ENCODE data around the gene MACROH2A2. TPM values are rescaled to one million over a fixed set of nuclear protein-coding genes. Genes with fewer than 3 reads are reported as not detected.

MACROH2A2 gene
- total and polyA plus RNA-seq, 2 donors (not counting 1 experiment from before 2014, with no cell fraction given), result not detected

GRCh38 chr10:70147259-70147625, 94.6 kb downstream of the MACROH2A2 start:
- Histone ChIP-seq H3K4me3 (ENCODE audit: control extremely low read depth in 1 of 5, extremely low read depth in 1 of 5, insufficient read depth in 1 of 5, low read depth in 2 of 5, low read length in 4 of 5) (peak overlapping the region in 2 of 5 experiments; percentile 81 to 88), H3K9ac (ENCODE audit: low read length) (peak overlapping the region; percentile 78), H3K4me1 (ENCODE audit: control insufficient read depth in 2 of 2, insufficient read depth in 2 of 2, low read length in 2 of 2) (peaks cover 14 to 22% of the 10 kb centered on the region in 2 donors), H2AFZ (ENCODE audit: insufficient read depth, low read depth, low read length, poor library complexity, severe bottlenecking) (peak overlapping the region; percentile 91), H3K27ac (ENCODE audit: low read length in 2 of 2) (peak overlapping the region; percentile 84 to 93), H3K27me3 (replicated peaks in 1 of 4; ENCODE audit: control extremely low read depth in 1 of 4, control insufficient read depth in 3 of 4, insufficient read depth in 4 of 4, low read length in 3 of 4) (no peaks in the 10 kb centered on the region), H3K36me3 (replicated peaks in 1 of 2; ENCODE audit: control extremely low read depth in 1 of 2, control insufficient read depth in 1 of 2, extremely low read depth in 1 of 2, insufficient read depth in 2 of 2, low read length in 1 of 2) (peaks cover 0 to 31% of the 10 kb centered on the region in 2 experiments), H3K79me2 (ENCODE audit: control insufficient read depth, insufficient read depth, low read length) (peaks cover 39% of the 10 kb centered on the region), H3K9me3 (ENCODE audit: control extremely low read depth in 1 of 3, control insufficient read depth in 2 of 3, insufficient read depth in 1 of 3, low read length in 2 of 3) (no peaks in the 10 kb centered on the region), H4K20me1 (ENCODE audit: control insufficient read depth, insufficient read depth, low read length, poor library complexity, severe bottlenecking) (peaks cover 28% of the 10 kb centered on the region), H3K4me2 (replicated peaks; ENCODE audit: low read depth, low read length, poor library complexity, severe bottlenecking) (peak overlapping the region; percentile 89)
- peak overlapping the region; percentile 37 for H3K27ac Mint-ChIP-seq
- ATAC-seq (ENCODE audit: low read depth) (no peak), DNase-seq (no peak)
- CTCF ChIA-PET, result interaction anchor here (0.6 to 6.4 kb wide), 12 partner anchors 10 to 654 kb away, joined by 3 to 131 read pairs (median 6); partner anchors contain the start of genes EIF4EBP2, PPA1 and SAR1A
- POLR2A ChIA-PET, result interaction anchor here (2.8 kb wide), 1 partner anchor 23 kb away, joined by 35 read pairs; the partner anchor contains the start of gene SAR1A
- no peak for TF ChIP-seq CTCF (IDR thresholded peaks at IDR 0.05)
- no peak for TF ChIP-seq EZH2 (IDR thresholded peaks at IDR 0.05; ENCODE audit: borderline replicate concordance, insufficient read depth, low read depth, low read length, poor library complexity, severe bottlenecking)
- peaks cover 32% of the 10 kb centered on the region for H3K4me1 Mint-ChIP-seq
- H3K9me3 Mint-ChIP-seq (ENCODE audit: insufficient read depth), result no peaks in the 10 kb centered on the region
- 42% methylated on average over 2 of the region's 2 CpGs for WGBS (ENCODE audit: insufficient coverage)
- intact Hi-C loops (cut with micrococcal nuclease), result loop anchor here (2.0 to 10.0 kb wide), 8 partner anchors 74 to 1815 kb away; partner anchors contain the start of genes EIF4EBP2, HNRNPH3, PBLD and SGPL1
- H3K4me3 Mint-ChIP-seq, result peak overlapping the region; percentile 96
- no peaks in the 10 kb centered on the region for H3K27me3 Mint-ChIP-seq

- peaks cover 25% of the 10 kb centered on the region for H3K4me1 Mint-ChIP-seq
- Histone ChIP-seq H3K4me1 (ENCODE audit: control insufficient read depth in 2 of 2, insufficient read depth in 2 of 2, low read length in 2 of 2) (peaks cover 14 to 22% of the 10 kb centered on the region in 2 donors), H2AFZ (ENCODE audit: insufficient read depth, low read depth, low read length, poor library complexity, severe bottlenecking) (no peak overlapping the region), H4K20me1 (ENCODE audit: control insufficient read depth, insufficient read depth, low read length, poor library complexity, severe bottlenecking) (peaks cover 19% of the 10 kb centered on the region), H3K4me2 (replicated peaks; ENCODE audit: low read depth, low read length, poor library complexity, severe bottlenecking) (no peak overlapping the region), H3K9ac (ENCODE audit: low read length) (no peak overlapping the region), H3K27me3 (replicated peaks in 1 of 4; ENCODE audit: control extremely low read depth in 1 of 4, control insufficient read depth in 3 of 4, insufficient read depth in 4 of 4, low read length in 3 of 4) (no peaks in the 10 kb centered on the region), H3K36me3 (replicated peaks in 1 of 2; ENCODE audit: control extremely low read depth in 1 of 2, control insufficient read depth in 1 of 2, extremely low read depth in 1 of 2, insufficient read depth in 2 of 2, low read length in 1 of 2) (peaks cover 0 to 42% of the 10 kb centered on the region in 2 experiments), H3K9me3 (ENCODE audit: control extremely low read depth in 1 of 3, control insufficient read depth in 2 of 3, insufficient read depth in 1 of 3, low read length in 2 of 3) (no peaks in the 10 kb centered on the region), H3K79me2 (ENCODE audit: control insufficient read depth, insufficient read depth, low read length) (peaks cover 29% of the 10 kb centered on the region), H3K4me3 (ENCODE audit: control extremely low read depth in 1 of 5, extremely low read depth in 1 of 5, insufficient read depth in 1 of 5, low read depth in 2 of 5, low read length in 4 of 5) (no peak overlapping the region), H3K27ac (ENCODE audit: low read length in 2 of 2) (no peak overlapping the region)
- 100% methylated on average over 4 of the region's 5 CpGs for WGBS (ENCODE audit: insufficient coverage)
- ATAC-seq (ENCODE audit: low read depth) (no peak), DNase-seq (no peak)
- POLR2A ChIA-PET, result no interaction called here
- no peak for TF ChIP-seq EZH2 (IDR thresholded peaks at IDR 0.05; ENCODE audit: borderline replicate concordance, insufficient read depth, low read depth, low read length, poor library complexity, severe bottlenecking)
- no peak for TF ChIP-seq CTCF (IDR thresholded peaks at IDR 0.05)
- no peak overlapping the region for H3K4me3 Mint-ChIP-seq
- H3K27me3 Mint-ChIP-seq, result no peaks in the 10 kb centered on the region
- H3K27ac Mint-ChIP-seq, result no peak overlapping the region
- CTCF ChIA-PET, result no interaction called here
- no peaks in the 10 kb centered on the region for H3K9me3 Mint-ChIP-seq (ENCODE audit: insufficient read depth)
- intact Hi-C loops (cut with micrococcal nuclease), result loop anchor here (5.0 to 10.0 kb wide), 6 partner anchors 206 to 1816 kb away; partner anchors contain the start of genes HNRNPH3, PBLD and SGPL1
These were observed 95.9 kb downstream of the MACROH2A2 start for GRCh38 chr10:70148516-70148915.
